Epithelial cell of umbilical artery (primary cell): Measurements from ENCODE around the gene CEP89. TPM values are rescaled to one million over a fixed set of nuclear protein-coding genes. Genes with fewer than 3 reads are reported as not detected.

Source experiments
- total RNA-seq: library from RNA; depleted of rRNA; stranded (reverse); fragments of >200 nt; gene quantifications from 2 replicates; pipeline ENCODE4 v1.2.3, GENCODE V29; 2014

Gene CEP89
- total RNA-seq, result 9.1 and 11.1 TPM in 2 replicates

DNA sequence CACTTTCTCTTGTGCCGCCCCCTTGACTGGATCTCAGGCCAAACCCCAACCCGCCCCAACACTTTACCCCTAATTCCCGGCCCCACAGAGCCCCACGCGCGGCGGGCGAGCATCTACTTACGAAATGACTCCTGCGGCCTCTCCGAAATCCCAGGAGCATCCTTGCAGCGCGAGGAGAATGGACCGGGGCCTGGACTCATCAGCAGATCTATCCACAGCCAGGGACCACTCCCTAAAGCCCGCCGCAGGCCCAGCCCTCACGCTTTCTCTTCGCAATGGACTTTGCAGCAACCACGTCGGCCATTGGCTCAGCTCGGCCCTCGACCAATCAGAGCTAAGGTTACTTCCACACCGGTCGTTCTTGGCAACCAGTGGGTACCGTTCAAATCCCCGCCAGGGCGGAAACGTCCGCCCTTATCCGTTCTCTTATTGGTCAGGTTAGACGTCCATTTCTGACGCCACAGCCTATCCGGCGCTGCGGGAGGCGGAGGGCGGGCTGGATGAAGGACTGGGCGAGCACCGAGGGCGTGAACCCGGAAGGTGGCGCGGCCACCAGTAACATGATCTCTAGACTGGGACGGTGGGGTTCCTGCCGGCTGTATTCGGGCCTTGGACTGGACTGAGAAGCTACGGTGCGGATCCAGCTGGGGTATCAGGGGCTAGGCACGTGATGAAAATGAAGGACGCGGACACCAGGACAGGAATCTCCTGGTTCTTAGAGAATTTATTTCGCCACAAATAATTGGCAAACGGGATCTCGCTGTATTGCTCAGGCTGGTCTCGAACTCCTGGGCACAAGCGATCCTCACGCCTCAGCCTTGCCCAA lies at the start of gene CEP89, which contains the start of gene FAAP24:
Gene CEP89 (minus strand): TSS at position 244 of the 826 bp plus-strand sequence. CDS start 84 bp downstream, at position 160.
Gene FAAP24 (plus strand): TSS at position 528 of the 826 bp plus-strand sequence. CDS start 955 bp downstream, outside the sequence.

DNA sequence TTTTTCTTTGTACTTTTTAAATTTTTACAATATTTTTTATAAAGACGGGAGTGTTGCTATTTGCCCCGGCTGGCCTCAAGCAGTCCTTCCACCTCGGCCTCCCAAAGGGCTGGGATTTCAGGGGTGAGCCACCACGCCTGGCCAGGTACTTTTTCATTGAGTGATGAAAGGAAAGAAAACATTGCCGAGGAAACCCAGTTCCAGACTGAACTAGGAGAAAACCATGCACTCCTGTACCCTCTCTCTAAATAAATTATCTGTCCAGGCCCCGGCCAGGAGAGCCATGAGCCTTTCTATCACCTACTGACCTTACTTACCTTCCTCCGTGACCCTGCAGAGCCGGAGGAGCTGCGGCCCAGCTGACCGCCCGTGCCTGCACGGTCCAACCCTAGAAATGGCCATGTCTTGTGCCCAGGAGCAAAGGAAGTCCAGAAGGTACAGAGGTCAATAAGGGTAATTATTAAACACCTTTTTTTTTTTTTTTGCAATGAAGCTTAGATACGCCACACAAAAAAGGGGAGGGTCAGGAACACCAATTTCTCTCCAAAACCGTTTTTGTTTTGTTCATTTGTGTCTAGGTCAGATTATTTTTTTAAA lies 102.3 kb downstream of the CEP89 start, which contains the start of gene SLC7A9:
Gene SLC7A9 (minus strand): TSS at position 399 of the 597 bp plus-strand sequence. CDS start 1,233 bp downstream, outside the sequence.

Other genes with a start within 250 kb of the CEP89 start
- gene SLC7A9, start 102.2 kb downstream of the CEP89 start, total RNA-seq, result not detected in 2 replicates
- 2.3 and 2.7 TPM in 2 replicates for gene FAAP24, start 284 bp upstream of the CEP89 start, total RNA-seq
- gene RHPN2, start 92.9 kb upstream of the CEP89 start, total RNA-seq, result 2.1 and 2.3 TPM in 2 replicates
- 5.0 and 5.5 TPM in 2 replicates for gene GPATCH1, start 109.2 kb upstream of the CEP89 start, total RNA-seq
- gene WDR88, start 160.2 kb upstream of the CEP89 start, total RNA-seq, result not detected in 2 replicates
- gene LRP3, start 222.4 kb upstream of the CEP89 start, total RNA-seq, result 11.6 and 14.6 TPM in 2 replicates